K562 (cell line): Measurements from ENCODE around the gene ADI1. TPM values are rescaled to one million over a fixed set of nuclear protein-coding genes. Genes with fewer than 3 reads are reported as not detected.
A peak's percentile ranks its signal among the peaks of the same experiment; 100 is the strongest.

Source experiments
- CBX2 ChIP-seq: fragments of 200-600 bp; sonication (generic); IDR thresholded peaks from one replicate; pipeline ENCODE4 v1.6.1; 2012; ENCODE audit warnings: mild to moderate bottlenecking, low read length, inconsistent platforms; ENCODE audit not compliant: insufficient read depth, poor library complexity, severe bottlenecking
- CREBBP ChIP-seq: IDR thresholded peaks from one replicate; pipeline ENCODE4 v1.6.1; 2012; ENCODE audit warnings: low read depth, mild to moderate bottlenecking, control low read depth, inconsistent platforms, low read length
- GTF2E2 ChIP-seq: fragments of 200-800 bp; sonication (Bioruptor generic); IDR thresholded peaks from 2 replicates; pipeline ENCODE4 v1.6.1; 2016; ENCODE audit warnings: missing genetic modification characterization, missing compliant biosample characterization
- HDAC6 ChIP-seq: IDR thresholded peaks from 2 replicates; pipeline ENCODE4 v1.6.1; 2012; ENCODE audit warnings: low read depth, mild to moderate bottlenecking, control low read depth, inconsistent platforms, low read length, moderate library complexity
- IRF2 ChIP-seq: sonication (generic); formaldehyde crosslinking; IDR thresholded peaks from 2 replicates; pipeline ENCODE4 v1.8.1; 2022; ENCODE audit warnings: mild to moderate bottlenecking, missing genetic modification reagents
- KAT2B ChIP-seq: IDR thresholded peaks from one replicate; pipeline ENCODE4 v1.6.1; 2012; ENCODE audit warnings: low read depth, mild to moderate bottlenecking, control low read depth, inconsistent platforms, low read length, moderate library complexity
- MAFG ChIP-seq: fragments of 450-650 bp; conservative IDR thresholded peaks from 2 replicates; pipeline ENCODE4 v1.6.1; 2016; ENCODE audit warnings: missing genetic modification characterization, missing compliant biosample characterization
- MTA3 ChIP-seq: fragments of 450-650 bp; formaldehyde crosslinking; IDR thresholded peaks from 2 replicates; pipeline ENCODE4 v1.6.1; 2017; ENCODE audit warnings: mild to moderate bottlenecking, borderline replicate concordance
- MYNN ChIP-seq, 2 experiments: sonication (generic); formaldehyde crosslinking in 1 of 2; IDR thresholded peaks; 2 replicates each; pipeline versions ENCODE4 v1.5.0 to v1.6.1; 2016 to 2020; ENCODE audit warnings: antibody characterized with exemption in 1 of 2, missing genetic modification reagents in 1 of 2
- NFE2 ChIP-seq: IDR thresholded peaks from 2 replicates; pipeline ENCODE4 v1.6.1; 2014; ENCODE audit warnings: antibody characterized with exemption, low read depth
- PCBP1 ChIP-seq: fragments of 200-400 bp; formaldehyde crosslinking; IDR thresholded peaks from 2 replicates; pipeline ENCODE4 v1.6.1; 2018; ENCODE audit warnings: mild to moderate bottlenecking, low read depth, low read length; ENCODE audit not compliant: poor library complexity, severe bottlenecking
- PHF8 ChIP-seq: fragments of 200-600 bp; sonication (generic); IDR thresholded peaks from 2 replicates; pipeline ENCODE4 v1.6.1; 2012; ENCODE audit warnings: mixed run types, mild to moderate bottlenecking, inconsistent platforms, low read length, moderate library complexity, borderline replicate concordance
- PHTF2 ChIP-seq: fragments of 250-450 bp; sonication (Bioruptor Pico); IDR thresholded peaks from 2 replicates; pipeline ENCODE4 v1.5.0; 2021; ENCODE audit warnings: mild to moderate bottlenecking
- PRMT5 ChIP-seq: sonication (generic); formaldehyde crosslinking; IDR thresholded peaks from 2 replicates; pipeline ENCODE4 v1.5.0; 2020; ENCODE audit warnings: missing genetic modification reagents
- PRPF4 ChIP-seq: fragments of 200-400 bp; formaldehyde crosslinking; IDR thresholded peaks from one replicate; pipeline ENCODE4 v1.6.1; 2017; ENCODE audit warnings: low read length, low read depth, mild to moderate bottlenecking; ENCODE audit not compliant: insufficient read depth, poor library complexity, severe bottlenecking
- RB1 ChIP-seq: fragments of 450-650 bp; IDR thresholded peaks from 2 replicates; pipeline ENCODE4 v1.6.1; 2017; ENCODE audit warnings: low read depth, mild to moderate bottlenecking
- RBM17 ChIP-seq: fragments of 200-400 bp; formaldehyde crosslinking; IDR thresholded peaks from 2 replicates; pipeline ENCODE4 v1.6.1; 2017; ENCODE audit warnings: low read depth, mild to moderate bottlenecking, low read length, borderline replicate concordance
- TAL1 ChIP-seq: fragments of 450-650 bp; IDR thresholded peaks from 2 replicates; pipeline ENCODE4 v1.6.1; 2016; ENCODE audit warnings: mild to moderate bottlenecking
- XRCC4 ChIP-seq: IDR thresholded peaks from one replicate; pipeline ENCODE4 v1.6.1; 2011; ENCODE audit not compliant: insufficient read depth, insufficient read length; ENCODE audit errors: extremely low read depth
- ZKSCAN8 ChIP-seq: fragments of 200-800 bp; sonication (Bioruptor generic); IDR thresholded peaks from 2 replicates; pipeline ENCODE4 v1.6.1; 2016; ENCODE audit warnings: missing genetic modification characterization, missing compliant biosample characterization
- ZNF212 ChIP-seq: fragments of 450-650 bp; formaldehyde crosslinking; IDR thresholded peaks from 2 replicates; pipeline ENCODE4 v1.4.0; 2020; ENCODE audit warnings: mild to moderate bottlenecking
- ZNF384 ChIP-seq: IDR thresholded peaks from 2 replicates; pipeline ENCODE4 v1.6.1; 2012; ENCODE audit warnings: low read depth, low read length, improper control_type of control experiment
- ZNF644 ChIP-seq: fragments of 200-800 bp; sonication (Bioruptor generic); IDR thresholded peaks from 2 replicates; pipeline ENCODE4 v1.6.1; 2016; ENCODE audit warnings: low read depth, missing genetic modification characterization, missing compliant biosample characterization
- polyA plus RNA-seq, 8 experiments: library from polyadenylated mRNA; depleted of rRNA in 4 of 8; stranded (reverse) in 5 of 8; unstranded in 3 of 8; fragments of >200 nt; fragmentation: Nextera tagmentation in 2 of 8; fragmentation: Illumina TruSeq in 1 of 8; extraction: Ambion mirVana in 2 of 8; extraction: Trizol in 1 of 8; gene quantifications; 2 replicates each; pipeline versions ENCODE4 v1.2.1 to v1.2.3, GENCODE V29; 2011 to 2014; ENCODE audit warnings: inconsistent platforms in 1 of 8, missing spikeins in 1 of 8
- total RNA-seq, 7 experiments: library from RNA; depleted of rRNA in 6 of 7; stranded (reverse); fragments of >200 nt in 6 of 7; fragmentation: Illumina TruSeq in 2 of 7; extraction: Trizol in 2 of 7; gene quantifications; 2 replicates each; pipeline versions ENCODE4 v1.2.1 to v1.2.3, GENCODE V29; 2011 to 2021; ENCODE audit warnings: low replicate concordance in 1 of 7
- TF ChIP-seq, protein P1 (sequence below): sonication (generic); formaldehyde crosslinking; IDR thresholded peaks from 2 replicates; pipeline ENCODE4 v1.8.0; 2022; ENCODE audit warnings: mild to moderate bottlenecking, missing genetic modification reagents
- TF ChIP-seq, protein P2 (sequence below): fragments of 250-450 bp; sonication (Bioruptor Pico); IDR thresholded peaks from 2 replicates; pipeline ENCODE4 v1.8.0; 2022; ENCODE audit warnings: inconsistent platforms
- TF ChIP-seq, protein P3 (sequence below): fragments of 450-650 bp; formaldehyde crosslinking; IDR thresholded peaks from 2 replicates; pipeline ENCODE4 v1.4.0; 2022; ENCODE audit warnings: missing genetic modification characterization

Gene ADI1
- total and polyA plus RNA-seq, 9 of the 15 experiments (the other 6 are each of a cell fraction or from before 2014, with no cell fraction given): 6.1 to 51.0 (median 27.1) TPM

DNA sequence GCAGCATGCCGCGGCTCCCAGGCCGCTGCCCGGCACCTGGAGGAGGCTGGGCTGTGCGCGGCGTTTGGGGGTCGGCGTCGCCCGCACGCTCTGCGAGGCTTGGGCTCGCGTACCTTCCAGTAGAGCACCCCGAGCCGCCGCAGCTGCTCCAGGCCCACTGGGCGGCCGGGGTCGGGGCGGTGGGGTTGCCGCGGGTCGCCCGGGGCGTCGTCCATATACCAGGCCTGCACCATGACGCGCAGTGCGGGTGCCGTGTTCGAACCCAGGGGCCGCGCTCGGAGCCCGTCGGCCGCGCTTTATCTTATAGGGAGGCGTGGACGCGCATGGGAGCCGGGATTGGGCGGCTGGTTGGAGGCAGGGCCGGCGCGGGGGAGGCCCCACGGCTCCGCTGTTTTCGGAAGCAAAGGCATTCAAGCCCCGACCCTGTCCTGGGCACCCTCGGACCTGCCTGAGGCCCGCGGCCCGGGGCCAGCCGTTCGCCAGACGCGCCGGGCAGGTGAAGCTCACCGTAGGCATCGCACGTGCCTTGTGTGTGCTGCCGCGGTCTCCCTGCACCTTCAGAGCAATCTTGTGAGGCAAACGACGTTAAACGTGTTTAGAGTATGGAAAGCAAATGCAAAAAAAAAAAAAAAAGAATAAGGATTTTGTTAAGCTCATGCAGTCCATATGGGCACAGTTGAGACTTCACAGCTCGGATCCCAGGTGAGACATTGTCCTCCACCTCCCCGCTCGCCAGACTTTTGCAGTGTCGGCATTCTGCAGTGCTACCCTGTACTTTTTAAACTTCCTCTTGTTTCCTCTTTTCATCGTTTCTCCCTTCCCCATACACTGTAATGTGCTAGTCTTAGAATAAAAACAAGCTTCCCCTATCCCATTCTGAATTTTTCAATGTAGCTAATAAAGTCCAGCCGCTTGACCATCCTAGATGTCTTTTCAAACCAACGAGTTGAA lies at the start of gene ADI1 (continued):
- TF ChIP-seq, protein P1, sequence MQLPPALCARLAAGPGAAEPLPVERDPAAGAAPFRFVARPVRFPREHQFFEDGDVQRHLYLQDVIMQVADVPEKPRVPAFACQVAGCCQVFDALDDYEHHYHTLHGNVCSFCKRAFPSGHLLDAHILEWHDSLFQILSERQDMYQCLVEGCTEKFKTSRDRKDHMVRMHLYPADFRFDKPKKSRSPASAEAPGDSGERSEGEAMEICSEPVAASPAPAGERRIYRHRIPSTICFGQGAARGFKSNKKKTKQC (CRISPR knock-in tag): 0 out of 2 replicates have a peak, but pooled peaks have one; percentile 48
- TF ChIP-seq XRCC4 (no peak), TAL1 (no peak), MTA3 (peak; percentile 92), PRPF4 (no peak), MAFG (tag) (peak; percentile 43), ZNF644 (tag) (no peak), KAT2B (no peak), ZKSCAN8 (no peak), PCBP1 (peak; percentile 86), ZNF384 (no peak), CBX2 (no peak), PHF8 (peak; percentile 83), GTF2E2 (tag) (no peak), ZNF212 (CRISPR knock-in tag) (no peak), PHTF2 (CRISPR knock-in tag) (no peak), PRMT5 (CRISPR knock-in tag) (no peak), HDAC6 (no peak), MYNN (IDR thresholded peaks at IDR 0.05) (no peak), MYNN (CRISPR knock-in tag; IDR thresholded peaks at IDR 0.05) (no peak), NFE2 (no peak), RB1 (no peak), IRF2 (no peak), CREBBP (no peak), RBM17 (no peak)
- TF ChIP-seq, protein P2, sequence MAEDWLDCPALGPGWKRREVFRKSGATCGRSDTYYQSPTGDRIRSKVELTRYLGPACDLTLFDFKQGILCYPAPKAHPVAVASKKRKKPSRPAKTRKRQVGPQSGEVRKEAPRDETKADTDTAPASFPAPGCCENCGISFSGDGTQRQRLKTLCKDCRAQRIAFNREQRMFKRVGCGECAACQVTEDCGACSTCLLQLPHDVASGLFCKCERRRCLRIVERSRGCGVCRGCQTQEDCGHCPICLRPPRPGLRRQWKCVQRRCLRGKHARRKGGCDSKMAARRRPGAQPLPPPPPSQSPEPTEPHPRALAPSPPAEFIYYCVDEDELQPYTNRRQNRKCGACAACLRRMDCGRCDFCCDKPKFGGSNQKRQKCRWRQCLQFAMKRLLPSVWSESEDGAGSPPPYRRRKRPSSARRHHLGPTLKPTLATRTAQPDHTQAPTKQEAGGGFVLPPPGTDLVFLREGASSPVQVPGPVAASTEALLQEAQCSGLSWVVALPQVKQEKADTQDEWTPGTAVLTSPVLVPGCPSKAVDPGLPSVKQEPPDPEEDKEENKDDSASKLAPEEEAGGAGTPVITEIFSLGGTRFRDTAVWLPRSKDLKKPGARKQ (CRISPR knock-in tag): no peak
- TF ChIP-seq, protein P3, sequence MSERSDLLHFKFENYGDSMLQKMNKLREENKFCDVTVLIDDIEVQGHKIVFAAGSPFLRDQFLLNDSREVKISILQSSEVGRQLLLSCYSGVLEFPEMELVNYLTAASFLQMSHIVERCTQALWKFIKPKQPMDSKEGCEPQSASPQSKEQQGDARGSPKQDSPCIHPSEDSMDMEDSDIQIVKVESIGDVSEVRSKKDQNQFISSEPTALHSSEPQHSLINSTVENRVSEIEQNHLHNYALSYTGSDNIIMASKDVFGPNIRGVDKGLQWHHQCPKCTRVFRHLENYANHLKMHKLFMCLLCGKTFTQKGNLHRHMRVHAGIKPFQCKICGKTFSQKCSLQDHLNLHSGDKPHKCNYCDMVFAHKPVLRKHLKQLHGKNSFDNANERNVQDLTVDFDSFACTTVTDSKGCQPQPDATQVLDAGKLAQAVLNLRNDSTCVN (CRISPR knock-in tag): no peak
